ENCODE data around the gene E2F1.
A peak's percentile ranks its signal among the peaks of the same experiment; 100 is the strongest.

E2F1 gene

DNA sequence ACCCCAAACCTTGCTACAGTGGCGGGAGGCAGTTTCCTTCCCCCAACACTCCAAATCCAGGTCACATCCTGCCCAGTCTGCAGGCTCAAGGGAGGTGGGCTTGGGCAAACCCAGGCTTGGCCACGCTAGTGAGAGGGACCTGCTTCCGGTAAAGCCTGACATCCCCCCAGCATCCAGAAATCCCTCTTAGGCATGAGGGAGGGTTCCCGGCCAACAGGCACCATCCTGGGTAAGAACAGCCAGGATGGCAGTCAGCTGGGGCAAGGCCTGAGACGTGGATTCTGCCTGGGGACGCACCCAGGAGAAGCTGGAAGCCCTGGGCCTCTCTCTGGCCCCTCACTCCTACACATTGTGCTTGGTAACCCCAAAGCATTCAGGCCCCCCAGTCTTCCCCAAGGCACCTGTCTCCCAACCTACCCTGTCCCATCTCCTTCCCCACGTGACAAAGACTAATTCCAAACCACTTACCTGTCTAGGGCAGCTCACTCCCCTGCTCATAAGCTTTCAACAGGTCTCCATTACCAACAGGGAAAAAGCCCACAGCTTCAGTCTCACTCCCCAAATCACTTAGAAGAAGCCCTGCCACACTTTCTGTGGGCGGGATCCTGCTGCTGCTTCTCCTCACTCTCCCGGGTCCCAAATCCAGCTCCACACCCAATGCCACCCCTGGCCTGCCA, 22.0 kb downstream of the E2F1 start:
- Histone ChIP-seq H3K27ac (ENCODE audit: low read depth, low read length) (peak overlapping the region; percentile 51), H3K4me1 (ENCODE audit: control insufficient read depth, low read length) (peaks cover 50% of the 10 kb centered on the region), H3K79me2 (ENCODE audit: control insufficient read depth, low read length) (peaks cover 18% of the 10 kb centered on the region), H3K9me2 (replicated peaks; ENCODE audit: control insufficient read depth, low read length) (no peaks in the 10 kb centered on the region), H4K20me1 (ENCODE audit: control insufficient read depth, insufficient read depth, low read depth, low read length) (no peaks in the 10 kb centered on the region), H3K27me3 (ENCODE audit: control insufficient read depth, low read length) (no peaks in the 10 kb centered on the region), H3F3A (ENCODE audit: control insufficient read depth, insufficient read depth) (peaks cover 8% of the 10 kb centered on the region), H3K4me3 (ENCODE audit: low read length) (peak overlapping the region; percentile 84), H3K4me2 (ENCODE audit: low read length) (peak overlapping the region; percentile 94), H3K36me3 (ENCODE audit: control insufficient read depth, low read length) (peaks cover 12% of the 10 kb centered on the region), H3K9me3 (ENCODE audit: control insufficient read depth, insufficient read depth, low read length) (no peaks in the 10 kb centered on the region)
- TF ChIP-seq, protein P1, sequence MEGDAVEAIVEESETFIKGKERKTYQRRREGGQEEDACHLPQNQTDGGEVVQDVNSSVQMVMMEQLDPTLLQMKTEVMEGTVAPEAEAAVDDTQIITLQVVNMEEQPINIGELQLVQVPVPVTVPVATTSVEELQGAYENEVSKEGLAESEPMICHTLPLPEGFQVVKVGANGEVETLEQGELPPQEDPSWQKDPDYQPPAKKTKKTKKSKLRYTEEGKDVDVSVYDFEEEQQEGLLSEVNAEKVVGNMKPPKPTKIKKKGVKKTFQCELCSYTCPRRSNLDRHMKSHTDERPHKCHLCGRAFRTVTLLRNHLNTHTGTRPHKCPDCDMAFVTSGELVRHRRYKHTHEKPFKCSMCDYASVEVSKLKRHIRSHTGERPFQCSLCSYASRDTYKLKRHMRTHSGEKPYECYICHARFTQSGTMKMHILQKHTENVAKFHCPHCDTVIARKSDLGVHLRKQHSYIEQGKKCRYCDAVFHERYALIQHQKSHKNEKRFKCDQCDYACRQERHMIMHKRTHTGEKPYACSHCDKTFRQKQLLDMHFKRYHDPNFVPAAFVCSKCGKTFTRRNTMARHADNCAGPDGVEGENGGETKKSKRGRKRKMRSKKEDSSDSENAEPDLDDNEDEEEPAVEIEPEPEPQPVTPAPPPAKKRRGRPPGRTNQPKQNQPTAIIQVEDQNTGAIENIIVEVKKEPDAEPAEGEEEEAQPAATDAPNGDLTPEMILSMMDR (IDR thresholded peaks at IDR 0.05; ENCODE audit: low read depth, low read length, poor library complexity, severe bottlenecking), result no peak
- TF ChIP-seq EZH2phosphoT487 (IDR thresholded peaks at IDR 0.05; ENCODE audit: borderline replicate concordance, low read length), result no peak

DNA sequence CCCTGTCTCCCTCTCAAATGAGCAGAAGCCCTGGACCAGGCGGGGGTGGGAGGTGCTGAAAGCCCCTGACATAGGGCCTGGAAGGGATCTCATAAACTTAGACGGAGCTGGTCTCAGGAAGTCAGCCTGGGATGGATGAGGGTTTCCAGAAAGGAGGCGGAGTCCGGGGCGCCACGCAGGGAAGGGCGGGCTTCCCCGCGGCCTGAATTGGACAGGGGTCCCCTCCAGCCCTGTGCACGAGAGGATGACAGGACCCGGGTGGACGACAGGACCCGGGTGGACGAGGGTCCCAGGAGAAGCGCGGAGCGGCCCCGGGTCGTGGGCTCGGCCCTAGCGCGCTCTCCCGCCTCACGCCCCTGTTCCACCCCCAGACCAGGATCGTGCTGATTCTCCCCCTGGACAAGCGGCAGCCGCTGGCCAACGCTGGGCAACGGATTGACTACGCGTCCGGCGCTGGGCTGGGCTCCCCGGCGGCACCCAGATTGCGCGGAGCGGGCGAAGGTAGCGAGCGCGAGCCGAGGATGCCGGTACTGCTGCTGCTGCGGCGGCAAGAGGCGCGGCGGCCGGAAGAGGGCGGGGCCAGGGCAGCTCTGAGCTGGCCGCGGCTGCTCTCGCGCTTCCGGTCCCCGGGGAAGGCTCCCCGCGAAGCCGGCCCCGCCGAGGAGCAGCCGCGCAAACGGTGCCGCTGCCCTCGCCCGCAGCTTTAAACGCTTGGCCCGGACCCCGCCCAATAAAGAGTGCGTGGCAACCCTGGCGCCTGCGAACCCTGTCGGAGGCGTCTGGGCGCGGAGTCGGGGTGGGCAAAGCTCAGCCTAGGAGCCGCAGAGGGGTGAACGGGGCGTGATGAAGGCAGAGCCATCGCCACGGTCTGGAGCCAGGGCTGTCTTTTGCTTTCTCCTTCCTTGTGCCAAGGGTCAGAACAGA, 22.8 kb downstream of the E2F1 start:
- Histone ChIP-seq H3K79me2 (ENCODE audit: control insufficient read depth, low read length) (peaks cover 13% of the 10 kb centered on the region), H4K20me1 (ENCODE audit: control insufficient read depth, insufficient read depth, low read depth, low read length) (no peaks in the 10 kb centered on the region), H3K4me1 (ENCODE audit: control insufficient read depth, low read length) (peaks cover 44% of the 10 kb centered on the region), H3K4me3 (ENCODE audit: low read length) (peak overlapping the region; percentile 84), H3K9me3 (ENCODE audit: control insufficient read depth, insufficient read depth, low read length) (no peaks in the 10 kb centered on the region), H3K4me2 (ENCODE audit: low read length) (peak overlapping the region; percentile 94), H3F3A (ENCODE audit: control insufficient read depth, insufficient read depth) (peaks cover 8% of the 10 kb centered on the region), H3K9me2 (replicated peaks; ENCODE audit: control insufficient read depth, low read length) (no peaks in the 10 kb centered on the region), H3K36me3 (ENCODE audit: control insufficient read depth, low read length) (peaks cover 4% of the 10 kb centered on the region), H3K27ac (ENCODE audit: low read depth, low read length) (peak overlapping the region; percentile 51), H3K27me3 (ENCODE audit: control insufficient read depth, low read length) (no peaks in the 10 kb centered on the region)
- TF ChIP-seq, protein P1 (IDR thresholded peaks at IDR 0.05; ENCODE audit: low read depth, low read length, poor library complexity, severe bottlenecking), result no peak
- no peak for TF ChIP-seq EZH2phosphoT487 (IDR thresholded peaks at IDR 0.05; ENCODE audit: borderline replicate concordance, low read length)

DNA sequence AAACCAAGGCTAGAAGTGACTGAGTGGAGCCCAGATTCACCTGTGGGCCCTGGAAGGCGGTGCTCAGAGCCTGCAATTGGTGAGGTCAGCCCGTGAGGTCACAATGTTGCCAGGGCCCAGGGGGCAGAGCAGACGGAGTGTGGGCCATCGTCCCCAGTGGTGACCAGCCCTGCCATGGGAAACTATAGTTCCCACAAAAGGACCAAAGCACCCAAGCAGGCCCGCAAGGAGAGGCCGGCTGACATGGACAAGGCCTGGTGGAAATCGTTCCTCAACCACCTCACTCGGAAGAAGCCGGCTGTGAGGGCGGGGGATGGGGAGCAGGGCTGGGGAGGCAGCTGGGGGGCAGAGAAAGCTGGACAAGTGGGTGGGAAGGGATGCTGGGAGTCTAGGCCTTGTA, 24.0 kb downstream of the E2F1 start, which contains the start of gene C20orf144:
C20orf144 (plus strand) TSS at position 156 of the 400 bp plus-strand sequence; CDS start at position 175, 19 bp downstream.
- peak within 1 kb of the TSS; percentile 51 for H3K27ac ChIP-seq (ENCODE audit: low read depth, low read length)
- no peaks in the 10 kb centered on the region for H3K9me3 ChIP-seq (ENCODE audit: control insufficient read depth, insufficient read depth, low read length)
- no peaks in the 10 kb centered on the region for H3K9me2 ChIP-seq (replicated peaks; ENCODE audit: control insufficient read depth, low read length)
- peak within 1 kb of the TSS; percentile 94 for H3K4me2 ChIP-seq (ENCODE audit: low read length)
- H3K27me3 ChIP-seq (ENCODE audit: control insufficient read depth, low read length), result no peaks in the 10 kb centered on the region
- H3K4me3 ChIP-seq (ENCODE audit: low read length), result peak within 1 kb of the TSS; percentile 84
- no peak for TF ChIP-seq EZH2phosphoT487 (IDR thresholded peaks at IDR 0.05; ENCODE audit: borderline replicate concordance, low read length)
- TF ChIP-seq, protein P1 (IDR thresholded peaks at IDR 0.05; ENCODE audit: low read depth, low read length, poor library complexity, severe bottlenecking), result no peak
- peaks cover 8% of the 10 kb centered on the region for H3F3A ChIP-seq (ENCODE audit: control insufficient read depth, insufficient read depth)
- peaks cover 34% of the 10 kb centered on the region for H3K4me1 ChIP-seq (ENCODE audit: control insufficient read depth, low read length)
- H4K20me1 ChIP-seq (ENCODE audit: control insufficient read depth, insufficient read depth, low read depth, low read length), result no peaks in the 10 kb centered on the region
- no peaks in the 10 kb centered on the region; the same call in 1 of the 2 replicates for H3K36me3 ChIP-seq (ENCODE audit: control insufficient read depth, low read length)
- peaks cover 2% of the 10 kb centered on the region; the same call in 1 of the 2 replicates for H3K79me2 ChIP-seq (ENCODE audit: control insufficient read depth, low read length)

Measured in DOHH2 (cell line).